HG02938 (cell line): ENCODE results near the gene SSRP1.
"Not testable (repeated sequence)": the region's sequence is repeated elsewhere in the genome, so short reads cannot be mapped to it uniquely, and the experiment has no call there.

Experiments used
- ATAC-seq: cut with Tn5 transposase; IDR thresholded peaks from one replicate; pipeline ENCODE4 v1.9.1; 2021; ENCODE audit warnings: mild to moderate bottlenecking, moderate library complexity; ENCODE audit not compliant: unreplicated experiment

SSRP1 gene

DNA sequence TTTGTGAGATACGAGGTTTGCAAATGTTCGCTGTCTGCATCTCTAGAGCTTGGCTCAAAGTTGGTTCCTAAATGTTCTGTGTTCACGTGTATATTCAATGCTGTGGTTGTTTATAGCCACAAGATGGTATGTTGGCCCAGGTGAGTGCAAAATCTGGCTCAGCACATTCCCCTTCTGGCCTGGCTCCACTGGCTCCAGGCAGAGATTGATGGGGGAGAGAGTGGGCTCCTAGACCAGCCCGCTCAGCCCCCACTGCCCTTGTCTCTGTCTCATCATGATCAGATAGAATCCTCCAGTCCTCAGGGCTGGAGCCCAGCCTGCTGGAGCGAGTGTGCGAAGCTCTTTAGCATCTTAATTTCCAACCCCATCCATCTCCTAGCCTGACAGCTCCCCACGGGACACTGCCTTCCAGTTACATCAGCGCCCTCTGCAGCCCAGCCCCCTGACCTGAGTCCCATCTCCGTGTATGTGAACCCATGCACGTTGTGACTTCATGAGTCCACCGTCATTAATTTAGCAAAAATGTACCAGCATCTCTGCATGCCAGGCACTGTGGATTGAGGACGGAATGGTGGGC is 4.4 kb upstream of the SSRP1 start:
- ATAC-seq = no peak

DNA sequence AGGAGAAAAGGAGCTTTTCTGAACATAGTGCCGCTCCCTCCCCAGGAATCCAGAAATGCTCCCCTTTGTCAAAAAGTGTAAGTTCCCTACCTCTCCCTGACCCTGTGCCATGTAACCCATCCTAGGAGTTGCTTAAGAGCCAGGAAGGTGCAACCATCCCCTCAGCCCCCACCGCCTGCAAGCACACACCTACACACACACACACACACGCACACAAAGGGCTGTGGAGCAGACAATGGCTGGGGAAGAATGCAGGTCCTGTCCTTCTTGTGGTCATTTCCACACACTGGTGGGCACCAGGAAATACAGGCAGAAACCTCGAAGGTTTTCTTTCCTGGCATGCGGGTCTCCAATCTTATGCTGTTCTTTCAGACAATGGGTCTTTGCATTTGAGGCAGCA is 3.6 kb upstream of the SSRP1 start:
- ATAC-seq = no peak

DNA sequence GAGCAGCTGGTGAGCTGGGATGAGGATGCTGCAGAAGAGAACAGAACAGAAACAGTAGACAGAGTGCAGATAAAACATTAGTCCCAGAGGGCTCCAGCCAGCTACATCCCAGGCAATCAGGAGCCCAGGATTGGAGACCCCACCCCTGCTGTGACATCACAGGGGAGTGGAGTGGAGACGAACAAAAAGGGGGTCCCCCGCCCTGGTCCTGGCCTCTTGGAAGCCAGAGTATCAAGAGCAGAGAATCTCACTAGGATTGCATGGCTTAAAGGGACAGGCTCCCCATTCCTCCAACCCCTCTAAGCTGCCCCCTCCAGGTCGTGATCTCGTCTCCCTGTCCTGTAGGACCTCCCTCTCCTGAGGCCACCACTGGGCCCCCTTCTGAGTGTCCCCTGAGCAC is 2.5 kb upstream of the SSRP1 start, which contains the start of gene P2RX3:
TSS of gene P2RX3 (plus strand) at position 211 of the 400 bp plus-strand sequence. CDS start 199 bp downstream, outside the sequence.
- no peak for ATAC-seq

DNA sequence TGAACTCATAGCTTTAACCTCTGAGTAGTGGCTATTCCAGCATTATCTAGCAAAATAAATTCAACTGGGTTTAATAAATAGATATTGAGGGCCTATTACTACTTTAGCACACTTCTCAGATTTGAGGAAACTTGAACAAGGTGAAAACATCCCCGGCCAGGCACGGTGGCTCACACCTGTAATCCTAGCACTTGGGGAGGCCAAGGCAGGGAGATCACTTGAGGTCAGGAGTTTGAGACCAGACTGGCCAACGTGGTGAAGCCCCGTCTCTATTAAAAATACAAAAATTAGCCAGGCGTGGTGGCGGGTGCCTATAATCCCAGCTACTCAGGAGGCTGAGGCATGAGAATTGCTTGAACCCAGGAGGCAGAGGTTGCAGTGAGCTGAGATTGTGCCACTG is 1.2 kb upstream of the SSRP1 start:
- not testable (repeated sequence) for ATAC-seq

DNA sequence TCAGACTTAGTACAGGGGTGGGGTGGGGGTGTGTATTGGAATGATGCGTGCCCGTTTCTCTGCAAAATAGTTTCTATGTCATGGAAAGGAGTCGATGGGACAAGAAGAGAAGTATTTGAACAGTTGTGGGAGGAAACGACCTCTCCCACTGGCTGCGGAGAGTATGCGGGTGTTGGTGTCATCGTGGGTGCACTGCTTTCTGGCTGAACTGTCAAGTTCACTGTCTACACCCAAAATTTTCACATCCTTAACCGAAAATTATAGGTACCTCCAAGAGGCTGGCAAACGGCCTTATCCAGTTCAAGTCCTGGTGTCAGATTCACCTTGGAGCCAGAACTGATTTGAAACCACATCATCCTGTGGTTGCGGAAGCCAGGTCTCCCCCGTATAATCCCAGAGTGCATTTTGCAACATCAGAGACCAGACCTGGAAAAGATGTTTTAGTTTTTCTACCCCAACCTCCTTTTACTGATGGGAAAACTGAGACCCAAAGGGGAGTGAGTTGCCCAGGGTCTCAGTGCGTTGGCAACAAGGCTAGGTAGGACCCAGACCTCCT is 497 bp upstream of the SSRP1 start:
- ATAC-seq = no peak

DNA sequence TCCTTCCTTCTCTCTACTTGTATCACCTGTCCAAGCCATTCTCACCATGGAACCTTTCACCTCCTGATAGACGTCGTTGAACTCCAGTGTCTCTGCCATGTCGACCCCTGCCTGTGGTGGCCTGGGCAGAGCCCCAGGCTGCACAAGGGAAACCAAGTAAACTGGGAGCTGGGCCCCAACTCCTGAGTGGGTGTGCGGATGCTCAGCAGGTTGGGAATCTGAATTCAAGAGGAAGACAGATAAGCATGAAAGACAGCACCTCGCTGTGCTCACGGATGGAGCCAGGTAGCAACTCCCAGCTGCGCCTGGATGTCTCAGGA is 709 bp downstream of the SSRP1 start:
- ATAC-seq = no peak

DNA sequence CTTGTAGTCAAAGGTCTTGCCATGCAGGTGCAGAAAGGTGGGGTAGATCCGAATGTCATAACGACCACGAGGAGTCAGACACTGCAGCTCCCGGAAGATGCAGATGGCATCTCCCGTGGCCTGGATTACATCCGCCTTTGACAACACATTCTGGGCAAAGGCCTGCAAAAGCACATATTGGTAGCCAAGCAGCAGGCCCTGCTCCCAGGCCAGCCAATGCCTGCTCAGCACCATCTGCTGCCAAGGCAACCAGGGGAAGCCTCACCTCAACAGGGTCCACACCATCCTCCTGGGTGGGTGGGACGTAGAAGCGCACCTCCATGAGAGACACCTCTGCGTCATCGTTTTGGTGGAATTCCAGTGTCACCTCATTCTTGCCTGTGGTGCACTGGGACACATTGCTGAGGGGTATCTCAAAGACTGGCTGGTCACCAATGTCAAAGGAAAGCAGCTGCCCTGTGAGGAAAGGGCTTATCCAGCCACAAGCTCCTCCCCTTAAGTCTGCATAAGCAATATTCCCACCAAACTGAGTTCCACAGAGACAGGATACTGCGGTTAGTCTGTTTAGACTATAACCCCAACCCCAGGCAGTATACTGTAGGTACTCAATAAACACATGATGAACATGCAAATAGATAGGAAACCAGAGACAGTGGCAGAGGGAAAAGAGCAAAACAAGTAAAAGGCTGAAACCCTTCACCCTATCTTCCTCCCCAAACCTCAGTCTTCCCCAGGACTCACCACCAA is 2.8 kb downstream of the SSRP1 start:
- no peak for ATAC-seq

DNA sequence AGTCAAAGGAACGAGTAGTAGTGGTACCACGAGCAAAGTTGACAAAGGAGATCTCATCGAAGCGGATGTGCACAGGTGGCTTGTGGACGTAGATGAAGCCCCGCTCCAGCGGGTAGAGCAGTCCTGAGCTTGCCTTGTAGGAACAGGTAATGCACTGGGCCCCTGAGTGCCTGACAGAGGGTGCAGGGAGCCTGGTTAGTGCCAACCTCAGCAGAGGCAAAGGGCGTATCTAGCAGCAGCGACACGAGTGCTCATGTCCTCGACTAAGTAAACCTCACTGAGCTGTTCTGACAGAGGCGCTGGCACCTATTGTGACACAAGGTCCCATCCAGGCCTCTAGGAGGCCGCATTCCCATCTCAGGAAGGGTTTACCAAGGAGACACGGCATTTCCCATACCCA is 4.0 kb downstream of the SSRP1 start:
- ATAC-seq = no peak

DNA sequence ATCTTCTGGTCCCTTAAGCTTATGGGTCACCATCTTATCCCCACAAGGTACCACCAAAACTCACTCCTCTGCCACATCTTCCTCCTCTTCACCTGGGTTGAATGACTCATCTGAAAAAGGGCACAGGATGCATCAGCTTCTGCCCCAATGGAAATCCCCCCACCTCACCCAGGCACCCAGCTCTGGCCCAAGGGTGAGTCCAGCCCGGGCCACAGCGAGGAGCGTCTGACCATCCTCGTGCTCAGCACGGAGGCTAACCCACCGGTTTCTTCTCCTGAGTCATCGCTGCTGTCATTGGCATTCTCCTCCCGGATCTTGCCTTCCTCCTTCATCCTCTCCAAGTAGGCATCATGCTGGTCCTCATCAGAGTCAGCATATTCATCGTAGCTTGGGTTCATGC is 5.7 kb downstream of the SSRP1 start:
- no peak for ATAC-seq

DNA sequence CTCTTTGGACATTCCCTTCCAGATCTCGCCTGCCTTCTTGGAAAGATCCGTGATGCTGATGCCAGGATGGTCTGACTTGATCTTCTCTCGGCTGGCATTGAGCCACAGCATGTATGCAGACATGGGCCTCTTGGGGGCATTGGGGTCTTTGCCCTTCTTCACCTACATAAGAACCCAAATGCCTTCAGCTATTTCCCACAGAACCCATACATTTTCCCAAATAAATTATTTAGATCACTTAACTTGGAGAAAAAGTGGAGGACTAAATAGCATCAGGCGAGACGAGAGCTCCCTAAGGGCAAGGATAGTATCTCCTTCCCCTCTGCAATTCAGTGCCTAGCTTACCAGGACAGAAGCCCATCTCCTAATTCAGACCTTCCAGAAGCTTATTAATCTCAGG is 8.0 kb downstream of the SSRP1 start:
- no peak for ATAC-seq

DNA sequence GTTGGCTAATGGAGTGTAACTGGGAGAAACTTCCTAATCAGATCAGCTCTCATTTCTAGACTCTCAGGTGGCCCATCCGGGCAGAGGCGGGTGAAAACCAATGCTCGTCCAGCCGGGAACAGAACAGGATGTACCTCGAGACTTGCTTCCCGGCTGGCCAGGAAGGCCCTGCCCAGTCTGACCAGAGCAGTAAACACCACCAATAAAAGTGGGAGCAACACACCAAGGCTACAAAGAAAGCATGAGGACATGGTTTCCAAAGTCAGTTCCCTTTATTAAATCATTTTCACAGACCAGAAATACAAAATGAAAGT is 10.0 kb downstream of the SSRP1 start:
- ATAC-seq = no peak

DNA sequence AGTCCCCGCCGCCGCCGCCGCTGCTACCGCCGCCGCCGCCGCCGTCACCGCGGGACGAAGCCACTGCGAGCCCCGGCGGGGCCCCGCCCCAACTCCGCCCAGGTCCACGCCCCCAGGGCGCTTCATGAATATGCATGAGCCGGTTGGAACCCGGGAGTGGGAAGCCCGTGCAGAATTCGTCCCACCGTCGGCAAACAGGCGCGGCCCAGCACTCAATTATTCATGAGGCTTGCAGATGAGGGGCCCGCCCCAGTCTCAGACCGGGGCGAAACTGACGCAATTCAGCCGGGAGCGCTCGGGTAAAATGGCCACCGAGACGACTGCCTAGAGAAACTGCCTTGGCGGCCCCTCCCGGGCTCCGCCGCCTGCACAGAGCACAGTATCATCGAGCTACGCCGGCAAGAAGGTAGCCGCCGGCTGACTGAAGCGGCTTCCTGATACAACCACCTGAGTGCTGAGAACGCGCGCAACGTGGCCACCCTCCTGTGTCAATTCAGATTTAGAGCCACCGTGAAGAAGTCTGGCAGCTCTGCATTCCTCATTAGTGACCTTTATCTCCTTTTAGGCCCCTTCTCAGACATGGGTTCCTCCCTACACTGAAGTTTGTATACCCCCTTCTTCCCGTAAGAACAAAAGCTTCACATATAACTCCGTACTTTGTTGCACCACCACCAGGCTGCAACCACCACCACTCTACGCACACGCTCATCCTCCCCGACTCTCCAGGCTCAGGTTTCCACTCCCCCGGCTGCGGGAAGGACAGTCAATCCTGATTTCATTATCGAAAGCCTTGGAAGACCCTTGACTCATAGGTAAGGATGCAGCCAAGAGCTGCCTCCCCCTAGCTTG is 10.6 kb downstream of the SSRP1 start, which contains the start of gene TNKS1BP1:
TSS of gene TNKS1BP1 (minus strand) at position 67 of the 849 bp plus-strand sequence. CDS start 3,067 bp downstream, outside the sequence.
- peak; percentile 92 for ATAC-seq

DNA sequence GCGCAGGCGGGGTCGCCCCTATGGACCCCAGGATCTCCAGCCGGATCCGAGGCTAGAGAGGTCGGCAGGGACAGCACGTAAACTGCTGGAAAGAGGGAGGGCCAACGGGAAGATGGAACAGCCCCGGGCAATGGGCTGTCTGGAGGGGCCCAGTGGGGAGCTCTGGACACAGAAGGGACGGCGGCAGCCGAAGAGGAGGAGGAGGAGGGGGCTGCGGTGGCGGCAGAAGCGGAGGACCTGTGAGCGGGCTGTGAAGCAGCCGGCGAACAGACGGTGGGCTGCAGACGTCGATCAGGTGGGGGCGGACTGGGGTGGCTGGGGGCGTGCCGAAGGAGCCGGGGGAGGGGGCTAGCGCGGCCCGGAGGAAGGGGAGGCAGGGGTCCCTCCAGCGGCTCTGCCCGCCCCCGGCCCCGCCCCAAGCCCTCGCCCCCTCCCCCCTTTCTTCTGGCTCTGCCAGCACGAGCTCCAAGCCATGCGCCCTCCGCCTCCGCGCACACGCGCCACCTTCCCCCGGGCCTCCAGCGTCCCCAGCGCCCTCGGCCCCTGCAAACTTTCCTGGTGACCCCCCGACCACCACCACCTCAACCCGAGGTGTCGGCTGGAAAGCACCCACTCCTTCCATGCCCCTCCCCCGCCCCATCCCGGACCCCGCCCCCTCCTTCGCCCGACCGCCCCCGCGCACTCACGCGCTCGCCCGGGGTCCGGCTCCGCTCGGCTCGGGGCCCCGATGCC is 11.4 kb downstream of the SSRP1 start:
- no peak for ATAC-seq

DNA sequence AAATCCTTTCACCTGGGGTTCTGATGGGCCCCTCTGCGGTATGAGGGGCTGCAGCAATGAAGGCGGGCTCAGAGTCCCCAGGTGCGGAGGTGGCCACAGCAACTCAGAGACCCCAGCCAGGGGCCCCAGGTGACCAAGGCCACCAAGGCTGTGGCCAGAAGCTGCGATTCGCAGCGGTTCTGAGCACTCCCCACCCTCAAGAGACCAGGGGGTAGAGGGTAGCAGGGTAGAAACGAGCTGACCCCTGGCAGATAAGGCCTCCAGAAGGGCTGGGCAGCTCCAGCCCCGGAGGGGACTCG is 11.9 kb downstream of the SSRP1 start:
- ATAC-seq = no peak

DNA sequence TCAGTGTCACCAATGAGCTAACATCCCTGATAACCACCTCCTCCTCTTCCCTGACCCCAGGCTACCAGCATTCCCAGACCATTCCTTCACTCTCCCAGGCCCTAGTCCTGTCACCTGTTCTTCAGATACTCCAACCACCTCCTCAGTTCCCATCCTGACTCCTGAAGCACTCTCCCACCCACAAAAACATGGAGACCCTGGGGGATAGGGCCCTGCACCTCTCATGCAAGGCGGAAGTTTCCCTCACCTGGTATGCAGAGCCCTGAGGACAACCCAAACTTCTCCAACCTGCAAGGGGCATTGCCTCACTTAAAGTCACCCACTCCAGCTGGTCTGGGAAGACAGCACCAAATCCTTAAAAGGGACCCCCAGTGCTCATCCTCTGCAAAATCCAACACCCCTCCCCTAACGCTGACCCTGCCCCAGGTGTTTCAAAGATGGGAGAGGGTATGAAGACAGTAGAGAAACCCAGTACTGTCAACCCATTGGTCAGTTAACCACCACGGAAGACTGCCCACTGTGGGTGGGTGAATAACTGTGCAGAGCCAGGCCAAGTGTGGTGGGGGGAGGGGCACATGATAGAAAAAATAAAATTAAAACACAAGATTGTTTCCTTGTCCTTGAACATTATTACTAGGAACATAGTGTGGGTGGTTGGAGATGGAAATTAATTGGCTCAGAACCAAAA is 12.4 kb downstream of the SSRP1 start:
- ATAC-seq = no peak

DNA sequence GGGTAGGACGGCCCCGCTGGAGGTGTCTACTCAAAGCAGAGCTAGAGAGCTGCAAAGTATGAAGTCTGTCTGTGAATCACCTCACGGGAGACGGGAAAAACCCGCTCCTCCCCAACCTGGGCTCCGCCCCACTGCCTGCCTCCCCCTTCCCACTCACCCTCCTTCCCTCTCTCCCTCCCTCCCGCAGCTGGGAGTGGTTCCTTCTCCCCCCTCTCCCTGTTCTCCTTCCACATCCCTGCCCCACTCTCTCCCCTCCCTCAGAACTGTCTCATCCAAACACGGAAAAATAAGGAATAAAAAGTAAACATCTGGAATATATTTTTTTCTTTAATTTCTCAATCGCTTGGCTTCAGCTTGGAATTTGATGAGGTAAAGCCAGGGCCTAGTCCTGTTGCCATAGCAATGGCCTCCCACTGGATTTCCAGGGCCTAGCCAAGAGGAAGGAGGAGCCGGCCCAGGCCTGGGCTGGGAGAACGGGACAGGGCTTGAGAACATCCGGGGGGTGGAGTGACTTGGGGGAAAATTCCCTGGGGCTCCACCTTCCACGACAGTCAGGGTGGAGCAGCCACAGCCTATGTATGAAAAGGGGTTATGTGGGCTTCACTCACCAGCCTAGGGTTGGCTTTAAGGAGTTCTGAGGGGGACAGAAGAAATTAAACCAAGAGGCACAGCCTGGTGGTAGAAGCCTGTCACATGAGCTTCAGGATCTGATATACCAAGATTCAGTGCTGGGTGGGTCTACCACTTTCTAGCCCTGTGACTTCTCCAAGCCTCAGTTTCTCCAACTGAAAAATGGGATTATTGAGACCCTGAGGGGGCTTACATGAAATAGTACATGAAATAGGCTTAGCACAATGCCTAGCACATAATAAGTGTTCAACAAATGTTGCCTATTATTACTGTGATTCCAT is 13.2 kb downstream of the SSRP1 start:
- ATAC-seq = no peak

DNA sequence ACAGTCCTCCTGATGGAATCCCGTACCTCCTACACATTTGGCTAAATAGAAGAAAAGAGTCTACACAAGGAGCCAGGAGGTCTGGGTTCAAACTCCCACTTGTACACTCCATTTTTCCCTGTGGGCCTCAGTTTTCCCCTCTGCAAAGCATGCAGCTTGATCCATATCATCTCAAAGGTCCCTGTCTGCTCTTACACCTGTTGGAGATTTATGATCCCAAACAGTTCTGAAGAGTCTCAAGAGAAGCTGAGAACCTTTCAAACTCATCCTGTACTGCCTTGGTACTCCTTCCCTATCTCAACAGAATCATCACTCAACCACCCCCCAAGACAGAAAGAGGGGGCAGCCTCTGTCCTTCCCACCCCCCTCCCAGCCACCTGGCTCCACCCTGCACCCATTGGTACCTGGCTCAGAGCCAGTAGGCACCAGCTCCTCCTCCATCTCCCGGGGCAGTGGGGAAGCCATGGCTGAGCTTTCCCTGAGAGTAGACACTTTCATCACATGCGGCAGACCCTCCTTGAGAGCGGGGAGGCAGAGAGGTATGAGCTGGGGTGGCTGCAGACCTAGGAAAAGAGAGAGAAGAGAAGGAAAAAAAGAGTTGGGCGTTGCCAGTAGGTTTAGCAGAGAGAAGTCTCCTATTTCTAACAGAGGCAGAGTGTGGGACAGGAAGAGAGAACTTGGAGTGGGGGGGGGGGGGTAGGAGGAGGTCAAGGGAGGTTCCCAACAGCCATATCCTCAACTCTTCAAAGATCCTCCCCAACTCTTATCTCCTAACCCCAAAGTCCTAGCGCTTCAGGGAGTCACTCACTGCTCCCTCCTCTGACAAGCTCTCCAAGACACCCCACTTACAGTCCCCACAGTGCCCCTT is 14.1 kb downstream of the SSRP1 start:
- no peak for ATAC-seq

DNA sequence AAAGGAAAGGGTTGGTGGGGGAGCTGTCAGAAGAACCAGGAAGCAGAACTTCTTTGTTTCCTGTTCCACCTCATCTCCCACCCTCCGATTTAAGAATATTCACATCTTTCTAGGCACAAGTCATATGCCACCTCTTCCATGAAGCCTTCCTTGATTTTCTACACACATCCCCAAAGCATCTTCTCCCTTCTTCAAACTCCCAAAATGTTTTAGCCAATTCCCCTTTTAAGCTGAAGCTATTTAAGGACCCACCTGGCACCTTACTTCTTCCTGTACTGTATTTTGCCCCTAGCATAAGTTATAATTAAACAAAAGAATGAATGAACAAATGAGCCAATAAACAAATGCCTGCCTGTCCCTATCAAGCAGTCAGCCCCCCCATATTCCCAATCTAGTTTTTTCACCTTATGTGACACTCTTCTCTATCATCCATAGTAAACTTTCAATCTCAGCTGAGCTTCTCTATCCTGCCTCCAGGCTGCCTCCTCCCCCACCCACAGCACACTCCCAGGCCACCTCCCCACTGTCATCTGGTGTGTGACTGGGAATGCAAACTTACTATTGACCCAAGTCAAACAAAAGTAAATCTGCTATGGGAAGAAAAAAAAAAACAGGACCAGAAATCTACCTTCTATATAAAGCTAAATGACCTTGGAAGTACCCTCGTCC is 14.8 kb downstream of the SSRP1 start:
- no peak for ATAC-seq
